Hematopoietic multipotent progenitor cell treated with erythropoietin and hydrocortisone succinate and interleukin-3 and kit ligand, for 6 days (in vitro differentiated cells): ENCODE measurements around the gene PRKAR2B.
A peak's percentile ranks its signal among the peaks of the same experiment; 100 is the strongest.

Experiments
- DNase-seq: peaks from one replicate; pipeline ENCODE4 v3.0.0-alpha.2; 2015

Gene PRKAR2B

DNA sequence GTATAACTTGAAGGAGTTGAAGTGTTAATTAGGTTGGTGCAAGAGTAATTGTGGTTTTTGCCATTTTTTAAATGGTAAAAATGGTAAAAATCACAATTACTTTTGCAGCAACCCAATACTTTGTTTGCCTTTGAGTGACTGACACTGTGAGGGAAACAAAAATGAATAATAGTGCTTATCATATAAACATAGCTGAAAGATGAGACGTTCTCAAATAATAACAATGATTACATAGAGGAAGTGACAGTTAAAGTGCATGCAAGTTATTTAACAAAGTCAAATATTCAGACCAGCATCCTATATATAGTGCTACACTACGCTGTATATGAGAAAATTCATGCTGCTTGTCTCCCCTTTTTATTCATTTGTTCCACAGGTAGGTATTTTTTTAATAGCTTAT lies 119.6 kb downstream of the PRKAR2B start:
- DNase-seq, result no peak

DNA sequence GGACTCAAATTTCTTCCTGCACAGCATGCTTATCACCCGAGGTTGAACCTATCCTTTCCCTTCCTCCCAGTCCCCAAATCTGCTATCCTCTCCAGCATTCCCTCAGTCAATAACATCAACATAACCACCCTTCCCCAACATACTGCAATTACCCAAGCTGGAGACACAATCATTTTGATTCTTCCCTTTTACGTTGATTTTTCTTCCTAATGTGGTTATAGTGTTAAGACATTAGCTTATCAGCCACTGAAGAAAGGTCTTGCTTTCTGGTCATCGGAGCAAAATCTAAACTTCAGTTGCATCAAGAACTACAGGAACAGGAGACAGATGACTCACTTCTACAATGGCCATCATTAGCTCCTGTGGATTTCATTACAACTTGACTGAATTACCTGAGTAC lies 120.8 kb downstream of the PRKAR2B start:
- no peak for DNase-seq

DNA sequence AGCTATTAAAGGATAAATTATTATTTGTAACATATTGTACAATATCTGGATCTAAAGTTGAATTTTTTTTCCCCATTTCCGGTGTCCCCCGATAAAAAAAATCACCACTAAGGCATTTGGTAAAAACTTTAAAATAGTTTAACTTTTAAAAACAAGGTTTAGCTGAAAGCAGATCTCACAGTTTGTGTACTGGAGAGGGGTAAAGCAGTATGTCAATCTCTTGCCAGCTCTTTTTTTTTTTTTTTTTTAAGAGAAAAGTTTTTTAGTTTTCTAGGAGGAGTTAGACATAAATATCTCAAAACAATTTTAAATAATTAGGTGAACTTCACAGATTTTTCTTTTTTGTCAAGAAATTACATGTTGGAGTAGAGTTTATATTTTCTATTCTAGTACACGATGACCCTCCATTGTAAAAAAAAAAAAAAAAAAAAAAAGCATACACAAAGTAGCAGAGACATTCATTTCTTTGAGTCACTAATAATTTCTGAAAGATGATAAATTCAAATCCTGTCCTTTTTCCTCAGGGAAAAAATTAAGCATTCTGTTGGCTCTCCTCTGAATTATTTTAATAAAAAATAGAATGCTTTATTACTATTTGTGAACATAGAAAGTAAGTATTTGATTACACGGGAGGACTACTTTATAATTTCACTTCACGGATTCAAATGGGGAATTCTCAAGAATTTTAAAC lies 122.4 kb downstream of the PRKAR2B start:
- no peak for DNase-seq

DNA sequence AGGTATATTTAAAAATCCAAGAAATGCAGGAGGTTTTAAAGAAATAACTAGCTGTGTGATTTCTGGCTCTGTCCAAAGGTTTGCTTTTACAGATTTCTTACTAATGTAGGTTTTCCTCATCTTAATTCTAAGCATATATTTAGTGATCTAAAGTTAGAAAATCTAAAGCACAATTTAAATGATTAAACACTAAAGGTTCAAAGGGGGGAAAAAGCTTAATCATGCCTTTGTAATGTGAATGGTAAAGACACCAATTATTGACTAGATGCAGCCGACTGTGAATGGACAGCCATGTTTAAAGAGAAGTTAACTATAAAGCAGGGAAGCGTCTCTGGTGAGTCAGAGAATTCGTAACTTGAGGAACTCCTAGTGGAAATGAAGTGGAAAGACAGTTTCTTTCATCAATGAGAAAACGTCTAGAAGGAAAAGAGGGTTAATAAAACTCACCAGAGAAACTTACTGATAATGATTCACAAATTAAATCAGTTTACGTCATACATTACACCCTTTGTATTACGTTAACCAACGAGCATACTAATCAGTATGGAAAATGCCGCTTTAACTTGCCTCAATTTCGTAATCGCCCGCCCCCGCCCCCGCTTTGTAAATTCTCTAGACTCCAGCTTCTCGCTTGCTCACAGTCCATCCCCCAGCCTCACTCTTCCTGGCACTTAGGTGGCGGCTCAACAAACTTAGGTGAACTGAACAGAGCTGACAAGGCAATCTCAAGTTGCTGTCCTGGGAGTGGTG lies 123.2 kb downstream of the PRKAR2B start:
- peak; percentile 86 for DNase-seq

DNA sequence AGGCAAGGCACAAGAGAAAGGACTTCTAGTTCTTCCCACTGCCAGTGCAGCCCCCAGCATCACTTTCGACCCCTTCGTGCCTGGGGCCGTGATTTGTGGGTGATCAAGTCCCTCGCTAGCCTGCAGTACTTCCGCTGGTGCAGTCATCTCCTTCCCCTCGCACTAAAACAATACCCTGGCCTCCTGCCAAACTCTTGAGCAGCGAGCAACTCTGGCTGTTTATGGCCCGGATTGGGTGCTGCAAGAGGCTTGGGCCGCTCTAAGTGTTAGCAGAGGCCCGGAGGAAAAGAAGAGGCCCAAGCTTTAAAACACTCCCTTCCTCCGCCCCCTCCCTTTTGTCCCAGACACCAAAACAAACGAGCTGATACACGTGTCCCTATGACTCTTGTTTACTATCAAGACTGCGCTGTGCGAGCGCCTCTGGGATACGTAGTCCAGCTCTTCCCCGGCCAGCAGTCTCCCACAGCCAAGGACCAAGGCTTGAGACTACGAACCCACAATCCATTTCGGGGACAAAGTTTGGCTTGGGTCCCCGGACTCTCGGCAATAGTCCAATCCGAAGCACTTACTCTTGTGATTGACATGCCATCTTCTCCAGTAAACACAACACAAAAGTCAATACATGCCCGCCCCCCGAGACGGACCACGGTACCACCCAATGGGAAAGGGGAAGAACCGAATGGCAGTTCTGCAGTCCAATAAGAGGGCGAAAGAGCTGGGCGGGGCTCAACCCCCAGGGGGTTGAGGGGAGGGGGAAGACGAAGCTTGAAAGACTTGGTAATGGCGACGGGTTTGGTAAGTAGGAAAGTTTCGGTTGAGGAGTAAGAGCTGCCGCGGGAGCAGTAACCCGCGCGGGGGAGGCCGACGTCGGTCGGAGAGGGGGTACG lies 124.0 kb downstream of the PRKAR2B start, which contains the start of gene HBP1:
TSS of gene HBP1 (plus strand) at position 771 of the 887 bp plus-strand sequence. CDS start 10,891 bp downstream, outside the sequence.
- DNase-seq, result peak; percentile 100

DNA sequence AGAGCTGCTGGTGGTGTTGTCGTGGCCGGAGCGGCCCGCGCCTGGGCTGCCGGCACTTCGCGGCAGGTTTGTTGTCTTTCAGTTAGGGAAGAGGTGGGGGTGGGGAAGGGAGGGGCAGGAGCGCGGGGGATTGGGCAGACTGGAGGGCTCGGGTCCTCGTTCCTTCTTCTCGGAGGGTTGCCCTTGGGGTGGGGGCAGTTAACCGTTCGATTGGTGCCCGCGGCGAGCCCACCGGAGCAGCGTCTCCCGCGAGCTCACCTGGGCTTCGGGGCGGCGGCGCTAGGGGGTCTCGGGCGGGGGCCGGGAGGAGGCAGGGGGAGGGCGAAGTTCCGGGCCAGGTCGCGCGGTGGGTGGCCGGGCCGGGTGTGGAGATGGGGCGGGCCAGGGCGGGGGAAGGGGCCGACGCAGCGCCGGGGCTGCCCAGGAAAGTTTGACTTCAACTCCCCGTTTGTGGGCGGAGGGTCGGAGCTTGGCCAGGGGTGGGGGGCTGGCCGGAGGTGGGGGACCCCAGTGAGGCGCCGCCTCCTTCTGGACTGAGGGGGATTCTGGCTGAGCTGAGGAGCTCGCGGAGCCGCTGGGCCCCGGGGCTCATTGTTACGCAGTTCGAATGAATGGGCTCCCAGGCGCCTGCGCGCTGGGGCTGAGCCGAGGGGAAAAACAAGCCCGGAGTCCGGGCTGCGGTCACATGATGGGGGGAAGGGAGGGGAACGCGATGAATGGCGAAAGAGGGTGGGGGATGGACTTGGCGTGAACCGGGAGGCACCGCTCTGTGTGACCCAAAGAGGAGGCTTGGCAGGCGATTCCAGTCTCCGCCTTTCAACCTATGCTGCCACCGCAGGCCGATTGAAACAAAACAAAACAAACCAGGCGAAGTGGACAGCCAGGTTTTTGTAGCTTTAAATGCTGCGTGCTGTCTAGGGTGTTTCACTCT lies 124.9 kb downstream of the PRKAR2B start:
- peak; percentile 99 for DNase-seq

DNA sequence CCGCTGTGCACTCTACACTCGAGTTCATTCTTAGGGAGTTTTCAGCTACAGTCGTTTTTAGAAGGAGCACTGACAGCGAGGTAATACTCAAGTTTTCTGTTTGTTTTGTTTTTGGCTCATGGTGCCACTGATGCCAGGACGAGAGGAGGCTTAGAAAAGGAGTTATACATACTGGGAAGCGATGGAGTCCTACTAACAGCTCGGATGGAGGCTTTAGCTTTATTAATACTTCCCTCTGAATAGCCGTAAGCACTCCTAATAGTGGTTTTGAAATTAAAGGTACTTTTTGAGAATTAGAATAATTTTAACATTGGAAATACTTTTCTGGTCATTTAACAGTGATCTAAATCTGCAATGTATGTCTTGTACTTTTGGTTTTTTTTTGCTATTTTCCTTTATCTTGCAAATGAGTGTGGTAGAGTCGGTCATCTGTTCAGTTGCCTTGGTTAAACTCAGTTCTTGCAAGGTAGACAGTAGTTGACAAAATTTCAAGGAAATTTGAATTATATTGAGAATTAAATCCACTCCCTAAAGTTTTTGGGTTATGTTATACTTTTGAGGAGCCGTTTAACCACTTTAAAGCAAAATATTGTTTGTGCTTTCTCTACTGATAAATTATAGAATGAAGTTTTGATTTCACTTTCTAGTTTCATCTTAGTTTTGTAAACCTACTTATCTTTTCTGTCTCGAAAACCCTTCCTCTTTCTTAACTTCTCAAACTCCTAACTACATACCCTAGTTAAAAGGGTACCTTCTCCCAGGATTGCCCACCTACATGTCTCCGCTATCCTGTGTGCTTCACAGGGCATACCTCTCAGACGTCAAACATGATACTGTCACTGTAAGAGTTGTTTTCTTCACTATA lies 125.8 kb downstream of the PRKAR2B start:
- peak; percentile 34 for DNase-seq

GRCh38 chr7:107171496-107171895 lies 127.0 kb downstream of the PRKAR2B start:
- no peak for DNase-seq

- DNase-seq, result no peak
These were observed 127.9 kb downstream of the PRKAR2B start for GRCh38 chr7:107172276-107173032.

- no peak for DNase-seq
These were observed 128.7 kb downstream of the PRKAR2B start for GRCh38 chr7:107173191-107173590.

GRCh38 chr7:107173691-107174406 lies 129.3 kb downstream of the PRKAR2B start:
- peak; percentile 25 for DNase-seq

DNA sequence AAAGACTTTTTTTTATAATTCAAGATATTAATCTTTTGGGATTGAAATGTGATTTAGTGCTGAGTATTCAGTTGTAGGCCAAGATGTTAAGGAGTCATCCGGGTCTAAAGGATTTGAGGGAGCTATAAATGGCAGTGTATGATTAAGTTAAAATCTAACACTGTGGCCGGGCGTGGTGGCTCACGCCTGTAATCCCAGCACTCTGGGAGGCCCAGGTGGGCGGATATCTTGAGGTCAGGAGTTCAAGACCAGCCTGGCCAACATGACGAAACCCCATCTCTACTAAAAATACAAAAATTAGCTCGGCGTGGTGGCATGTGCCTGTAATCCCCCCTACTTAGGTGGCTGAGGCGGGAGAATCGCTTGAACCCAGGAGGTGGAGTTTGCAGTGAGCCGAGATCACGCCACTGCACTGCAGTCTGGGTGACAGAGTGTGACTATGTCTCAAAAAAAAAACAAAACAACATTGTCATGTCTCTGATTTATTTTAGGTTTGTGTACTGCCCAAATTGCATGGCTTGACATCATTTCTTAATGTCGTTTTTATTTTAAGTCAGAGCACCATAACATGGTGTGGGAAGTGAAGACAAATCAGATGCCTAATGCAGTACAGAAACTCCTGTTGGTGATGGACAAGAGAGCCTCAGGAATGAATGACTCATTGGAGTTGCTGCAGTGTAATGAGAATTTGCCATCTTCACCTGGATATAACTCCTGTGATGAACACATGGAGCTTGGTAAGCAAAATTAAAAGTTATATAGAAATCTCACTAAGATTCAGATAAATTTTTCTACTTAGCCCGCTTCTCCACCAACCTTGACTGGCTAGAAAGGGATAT lies 135.0 kb downstream of the PRKAR2B start:
- no peak for DNase-seq

- peak; percentile 76 for DNase-seq
These were observed 135.9 kb downstream of the PRKAR2B start for GRCh38 chr7:107180378-107180777.

DNA sequence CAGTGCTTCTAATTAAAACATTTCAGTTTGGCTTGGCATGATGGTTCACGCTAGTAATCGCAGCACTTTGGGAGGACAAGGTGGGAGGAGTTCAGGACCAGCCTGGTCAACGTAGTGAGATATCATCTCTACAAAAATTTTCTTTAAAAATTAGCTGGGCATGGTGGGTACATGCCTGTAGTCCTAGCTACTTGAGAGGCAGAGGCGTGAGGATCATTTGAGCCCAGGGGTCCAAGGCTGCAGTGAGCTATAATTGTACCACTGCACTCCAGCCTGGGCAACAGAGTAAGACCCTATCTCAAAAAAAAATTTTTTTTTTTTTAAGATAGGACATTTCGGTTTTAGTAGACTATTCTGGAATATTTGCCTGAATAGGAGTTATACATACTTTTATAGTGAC lies 136.7 kb downstream of the PRKAR2B start:
- DNase-seq, result no peak

DNA sequence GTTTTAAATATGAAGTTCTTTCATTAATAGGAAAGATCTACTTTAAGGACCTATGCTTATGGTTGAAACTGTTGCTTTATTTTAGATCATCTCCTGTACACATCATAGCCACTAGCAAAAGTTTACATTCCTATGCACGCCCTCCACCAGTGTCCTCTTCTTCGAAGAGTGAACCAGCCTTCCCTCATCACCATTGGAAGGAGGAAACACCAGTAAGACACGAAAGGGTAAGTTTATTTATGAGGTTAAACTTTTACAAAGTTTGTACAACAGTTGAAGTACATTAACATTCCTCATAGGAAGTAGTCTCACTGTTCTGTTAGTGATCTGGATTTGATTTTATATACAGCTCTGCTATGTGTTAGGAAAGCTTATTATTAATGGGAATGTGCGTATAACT lies 141.2 kb downstream of the PRKAR2B start:
- no peak for DNase-seq

- no peak for DNase-seq
These were observed 141.7 kb downstream of the PRKAR2B start for GRCh38 chr7:107186240-107186639.

DNA sequence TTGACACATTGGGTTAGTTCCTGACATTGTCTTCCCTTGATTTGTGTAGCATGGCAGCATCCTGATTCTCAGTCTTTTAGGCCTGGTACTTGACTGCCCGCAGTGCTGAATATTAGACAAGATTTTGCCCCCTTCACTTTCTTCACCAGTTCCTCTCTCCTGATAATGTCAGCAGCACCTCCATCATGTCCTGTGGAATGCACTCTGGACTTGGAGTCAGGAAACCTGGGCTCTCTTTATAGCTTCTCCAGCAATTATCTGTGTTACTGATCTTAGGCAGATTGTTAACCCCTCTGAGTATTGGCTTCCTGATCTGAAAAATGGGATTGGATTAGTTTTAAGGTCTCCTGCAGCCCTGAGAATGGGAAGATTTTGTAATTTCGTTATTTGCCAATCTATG lies 143.3 kb downstream of the PRKAR2B start:
- no peak for DNase-seq

- DNase-seq, result no peak
These were observed 145.6 kb downstream of the PRKAR2B start for GRCh38 chr7:107190090-107190489.

- no peak for DNase-seq
These were observed 149.5 kb downstream of the PRKAR2B start for GRCh38 chr7:107194052-107194451.
